GM12873 (cell line): ENCODE results near the gene TTC3.

ENCODE experiments used
- CTCF ChIP-seq: IDR thresholded peaks from 2 replicates; pipeline ENCODE4 v1.5.1; 2012; ENCODE audit warnings: low read depth, mild to moderate bottlenecking, moderate library complexity, low read length, control low read depth; ENCODE audit not compliant: insufficient read depth; ENCODE audit errors: missing control alignments

The TTC3 gene

GRCh38 chr21:37149411-37149810 is 76.4 kb downstream of the TTC3 start:
- TF ChIP-seq CTCF = no peak

- TF ChIP-seq CTCF = no peak
Measured at GRCh38 chr21:37153196-37153934, 80.3 kb downstream of the TTC3 start.

GRCh38 chr21:37153935-37154350 is 80.9 kb downstream of the TTC3 start:
- no peak for TF ChIP-seq CTCF

- TF ChIP-seq CTCF = no peak
Measured at GRCh38 chr21:37155186-37155585, 82.1 kb downstream of the TTC3 start.

GRCh38 chr21:37157938-37158337 is 84.9 kb downstream of the TTC3 start:
- no peak for TF ChIP-seq CTCF

GRCh38 chr21:37159053-37159776 is 86.2 kb downstream of the TTC3 start:
- no peak for TF ChIP-seq CTCF

GRCh38 chr21:37159949-37160348 is 86.9 kb downstream of the TTC3 start:
- no peak for TF ChIP-seq CTCF
